HG03469 (cell line): Measurements from ENCODE around the gene CFAP300.

ENCODE experiments used
- ATAC-seq: cut with Tn5 transposase; IDR thresholded peaks from one replicate; pipeline ENCODE4 v1.9.1; 2021; ENCODE audit warnings: mild to moderate bottlenecking, moderate library complexity, moderate number of reproducible peaks; ENCODE audit not compliant: unreplicated experiment

The CFAP300 gene

GRCh38 chr11:102119997-102120396 lies 72.8 kb downstream of the CFAP300 start:
- ATAC-seq, result no peak

GRCh38 chr11:102120437-102120973 lies 73.3 kb downstream of the CFAP300 start:
- ATAC-seq, result no peak

- ATAC-seq, result no peak
Observed at GRCh38 chr11:102121329-102121728, 74.1 kb downstream of the CFAP300 start.
